Lower leg skin (tissue), 3 donors: Measurements from ENCODE around the gene LNP1.

Experiments
- CTCF ChIP-seq, 3 donors: fragments of 450-650 bp; IDR thresholded peaks; one replicate each; pipeline ENCODE4 v1.5.1; 2016; ENCODE audit warnings: antibody characterized with exemption in 3 of 3, mild to moderate bottlenecking in 3 of 3, moderate library complexity in 2 of 3
- POLR2A ChIP-seq, 2 donors: fragments of 450-650 bp; IDR thresholded peaks; one replicate each; pipeline ENCODE4 v1.6.1; 2016 to 2017; ENCODE audit warnings: antibody characterized with exemption in 2 of 2, mild to moderate bottlenecking in 1 of 2, moderate library complexity in 1 of 2

- TF ChIP-seq CTCF (IDR thresholded peaks at IDR 0.05), result no peak
- TF ChIP-seq POLR2A (IDR thresholded peaks at IDR 0.05), result no peak
Observed at GRCh38 chr3:100407977-100408532, 6.7 kb downstream of the LNP1 start.
